ENCODE measurements around the gene STK39.

DNA sequence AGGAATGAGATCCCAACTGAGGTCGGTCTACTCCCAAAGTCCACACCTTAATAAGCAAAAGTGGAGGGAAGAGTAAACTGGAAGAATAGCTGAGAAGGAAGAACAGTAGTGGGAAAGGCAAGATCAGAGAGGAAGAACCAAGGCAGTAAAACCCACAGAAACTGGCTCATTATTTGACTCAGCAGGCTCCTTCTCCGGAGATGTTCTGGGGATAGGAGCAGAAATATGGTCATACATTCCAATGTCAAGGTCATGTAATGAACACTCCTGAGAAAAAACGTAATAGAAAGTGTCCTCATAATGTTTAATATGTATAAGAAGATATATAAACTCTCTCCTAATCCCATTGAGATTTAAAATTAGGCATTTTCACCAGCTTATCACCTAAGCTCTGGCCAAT is 39.5 kb downstream of the STK39 start:
- TF ChIP-seq, protein P1, sequence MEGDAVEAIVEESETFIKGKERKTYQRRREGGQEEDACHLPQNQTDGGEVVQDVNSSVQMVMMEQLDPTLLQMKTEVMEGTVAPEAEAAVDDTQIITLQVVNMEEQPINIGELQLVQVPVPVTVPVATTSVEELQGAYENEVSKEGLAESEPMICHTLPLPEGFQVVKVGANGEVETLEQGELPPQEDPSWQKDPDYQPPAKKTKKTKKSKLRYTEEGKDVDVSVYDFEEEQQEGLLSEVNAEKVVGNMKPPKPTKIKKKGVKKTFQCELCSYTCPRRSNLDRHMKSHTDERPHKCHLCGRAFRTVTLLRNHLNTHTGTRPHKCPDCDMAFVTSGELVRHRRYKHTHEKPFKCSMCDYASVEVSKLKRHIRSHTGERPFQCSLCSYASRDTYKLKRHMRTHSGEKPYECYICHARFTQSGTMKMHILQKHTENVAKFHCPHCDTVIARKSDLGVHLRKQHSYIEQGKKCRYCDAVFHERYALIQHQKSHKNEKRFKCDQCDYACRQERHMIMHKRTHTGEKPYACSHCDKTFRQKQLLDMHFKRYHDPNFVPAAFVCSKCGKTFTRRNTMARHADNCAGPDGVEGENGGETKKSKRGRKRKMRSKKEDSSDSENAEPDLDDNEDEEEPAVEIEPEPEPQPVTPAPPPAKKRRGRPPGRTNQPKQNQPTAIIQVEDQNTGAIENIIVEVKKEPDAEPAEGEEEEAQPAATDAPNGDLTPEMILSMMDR (IDR thresholded peaks at IDR 0.05) = no peak
- no peak for TF ChIP-seq POLR2A (IDR thresholded peaks at IDR 0.05)
